ENCODE data around the gene GAST. TPM values are rescaled to one million over a fixed set of nuclear protein-coding genes. Genes with fewer than 3 reads are reported as not detected.
"Not testable (repeated sequence)": the region's sequence is repeated elsewhere in the genome, so short reads cannot be mapped to it uniquely, and the experiment has no call there.

Gene GAST
- not detected for total RNA-seq (ENCODE audit: insufficient read depth, low replicate concordance)

DNA sequence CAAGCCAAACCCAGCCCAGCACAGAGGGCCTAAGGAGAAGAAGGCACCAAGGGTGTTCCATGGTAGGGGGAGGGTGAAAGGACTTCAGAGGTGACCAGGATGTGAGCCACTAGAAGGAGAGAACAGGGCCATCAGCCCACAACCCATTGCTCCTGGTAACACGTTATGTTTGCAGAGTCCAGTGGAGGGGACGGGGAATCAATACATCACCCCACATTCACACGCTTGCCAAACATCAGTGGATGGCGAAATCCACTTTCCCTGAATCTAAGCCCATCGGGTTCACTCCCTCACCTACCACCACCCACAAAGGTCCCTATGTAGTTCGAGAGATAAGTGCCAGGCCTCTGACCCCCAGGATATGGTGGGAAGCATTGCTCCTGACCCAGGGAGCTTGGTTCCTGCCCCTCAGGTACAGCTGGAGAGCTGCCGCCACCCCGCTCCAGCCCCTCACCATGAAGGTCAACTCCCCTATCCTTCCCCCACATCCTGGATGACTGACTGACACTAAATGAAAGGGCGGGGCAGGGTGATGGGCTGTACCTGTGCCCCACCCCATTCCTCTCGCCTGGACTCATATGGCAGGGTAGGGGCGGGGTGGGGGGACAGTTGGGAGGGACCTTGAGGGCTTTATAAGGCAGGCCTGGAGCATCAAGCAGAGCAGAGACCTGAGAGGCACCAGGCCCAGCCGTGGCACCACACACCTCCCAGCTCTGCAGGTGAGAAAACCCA, at the start of gene GAST:
TSS of gene GAST (plus strand) at position 663 of the 732 bp plus-strand sequence. CDS start 3,106 bp downstream, outside the sequence.
- no peak for DNase-seq (ENCODE audit: low spot score)

GRCh38 chr17:41663451-41664171, 48.5 kb upstream of the GAST start:
- no peak for DNase-seq (ENCODE audit: low spot score)

GRCh38 chr17:41664172-41664457, 48.0 kb upstream of the GAST start:
- no peak for DNase-seq (ENCODE audit: low spot score)

- no peak for DNase-seq (ENCODE audit: low spot score)
These were observed 47.3 kb upstream of the GAST start for GRCh38 chr17:41664587-41665565.

GRCh38 chr17:41665566-41666236, 46.4 kb upstream of the GAST start:
- DNase-seq (ENCODE audit: low spot score), result peak; percentile 91

- peak; percentile 75 for DNase-seq (ENCODE audit: low spot score)
These were observed 45.9 kb upstream of the GAST start for GRCh38 chr17:41666237-41666641.

GRCh38 chr17:41666708-41667279, 45.3 kb upstream of the GAST start:
- peak; percentile 83 for DNase-seq (ENCODE audit: low spot score)

GRCh38 chr17:41667280-41668041, 44.7 kb upstream of the GAST start:
- DNase-seq (ENCODE audit: low spot score), result no peak

DNA sequence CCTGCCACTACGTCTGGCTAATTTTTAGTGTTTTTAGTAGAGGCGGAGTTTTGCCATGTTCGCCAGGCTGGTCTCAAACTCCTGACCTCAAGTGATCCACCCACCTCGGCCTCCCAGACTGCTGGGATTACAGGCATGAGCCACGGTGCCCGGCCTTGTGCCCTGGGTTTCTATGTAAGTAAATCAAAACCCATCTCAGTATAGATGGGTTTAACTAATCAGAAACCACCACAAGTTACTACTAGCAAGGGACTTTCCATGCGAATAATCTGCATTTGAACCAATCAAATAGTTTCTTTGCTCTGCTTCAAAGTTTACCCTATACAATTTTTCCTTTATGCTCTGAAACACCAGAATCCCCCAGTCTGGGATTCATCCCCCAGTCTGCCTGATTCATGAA, 40.0 kb upstream of the GAST start:
- no peak for DNase-seq (ENCODE audit: low spot score)

DNA sequence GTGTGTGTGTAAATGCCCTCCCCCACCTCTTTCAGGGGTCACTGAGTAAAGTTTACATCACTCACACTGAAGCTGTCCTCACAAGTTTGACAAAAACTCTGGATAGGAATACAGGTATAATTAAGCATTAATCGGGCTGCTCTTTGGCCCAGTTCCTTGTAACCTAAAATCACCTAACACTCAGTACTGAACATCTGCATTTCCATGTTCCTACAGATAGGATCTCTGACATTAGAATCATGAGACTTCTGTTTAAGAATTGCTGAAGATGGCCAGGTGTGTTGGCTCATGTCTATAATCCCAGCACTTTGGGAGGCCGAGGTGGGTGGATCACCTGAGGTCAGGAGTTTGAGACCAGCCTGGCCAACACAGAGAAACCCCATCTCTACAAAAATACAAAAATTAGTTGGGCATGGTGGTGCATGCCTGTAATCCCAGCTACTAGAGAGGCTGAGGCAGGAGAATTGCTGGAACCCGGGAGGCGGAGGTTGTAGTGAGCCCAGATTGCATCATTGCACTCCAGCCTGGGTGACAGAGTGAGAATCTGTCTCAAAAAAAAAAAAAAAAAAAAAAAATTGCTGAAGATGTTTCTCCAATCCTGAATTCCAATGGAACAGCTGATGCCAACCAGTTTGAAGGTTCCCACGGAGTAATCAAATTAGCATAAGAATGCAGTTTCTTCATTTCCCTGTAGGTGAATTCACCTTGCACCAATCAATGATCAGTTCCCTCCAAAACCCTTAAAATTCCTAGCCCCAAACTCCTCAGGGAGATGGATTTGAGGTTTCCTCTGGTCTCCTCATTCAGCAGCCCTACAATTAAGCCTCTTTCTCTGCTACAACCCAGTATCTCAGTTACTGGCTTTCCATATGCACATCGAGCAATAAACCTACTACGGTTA, 36.7 kb upstream of the GAST start:
- not testable (repeated sequence) for DNase-seq (ENCODE audit: low spot score)

GRCh38 chr17:41676058-41676419, 36.1 kb upstream of the GAST start:
- DNase-seq (ENCODE audit: low spot score), result no peak

DNA sequence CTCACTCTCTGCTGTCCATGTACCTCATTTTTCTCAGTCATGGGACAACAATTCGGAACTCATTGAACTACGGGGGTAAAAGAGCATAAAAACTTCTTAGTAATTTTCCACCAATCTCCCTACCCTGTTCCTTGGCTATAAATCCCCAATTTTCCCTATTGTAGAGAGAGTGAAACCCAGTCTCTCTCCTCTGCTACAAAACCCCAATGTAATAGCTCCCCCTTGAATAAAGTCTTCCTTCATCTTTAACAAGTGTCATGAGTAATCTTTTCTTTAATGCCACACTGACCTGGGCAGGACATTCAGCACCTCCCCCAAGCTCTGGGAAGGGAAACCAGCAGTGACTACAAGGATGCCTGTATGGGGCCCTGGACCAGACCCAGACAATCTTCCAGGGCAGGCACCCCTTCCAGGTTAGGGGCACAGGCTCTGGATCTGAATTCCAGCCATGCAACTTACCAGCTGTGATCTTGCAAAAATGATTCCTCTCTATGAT, 33.7 kb upstream of the GAST start:
- DNase-seq (ENCODE audit: low spot score), result no peak

GRCh38 chr17:41678907-41679739, 33.0 kb upstream of the GAST start:
- DNase-seq (ENCODE audit: low spot score), result no peak

DNA sequence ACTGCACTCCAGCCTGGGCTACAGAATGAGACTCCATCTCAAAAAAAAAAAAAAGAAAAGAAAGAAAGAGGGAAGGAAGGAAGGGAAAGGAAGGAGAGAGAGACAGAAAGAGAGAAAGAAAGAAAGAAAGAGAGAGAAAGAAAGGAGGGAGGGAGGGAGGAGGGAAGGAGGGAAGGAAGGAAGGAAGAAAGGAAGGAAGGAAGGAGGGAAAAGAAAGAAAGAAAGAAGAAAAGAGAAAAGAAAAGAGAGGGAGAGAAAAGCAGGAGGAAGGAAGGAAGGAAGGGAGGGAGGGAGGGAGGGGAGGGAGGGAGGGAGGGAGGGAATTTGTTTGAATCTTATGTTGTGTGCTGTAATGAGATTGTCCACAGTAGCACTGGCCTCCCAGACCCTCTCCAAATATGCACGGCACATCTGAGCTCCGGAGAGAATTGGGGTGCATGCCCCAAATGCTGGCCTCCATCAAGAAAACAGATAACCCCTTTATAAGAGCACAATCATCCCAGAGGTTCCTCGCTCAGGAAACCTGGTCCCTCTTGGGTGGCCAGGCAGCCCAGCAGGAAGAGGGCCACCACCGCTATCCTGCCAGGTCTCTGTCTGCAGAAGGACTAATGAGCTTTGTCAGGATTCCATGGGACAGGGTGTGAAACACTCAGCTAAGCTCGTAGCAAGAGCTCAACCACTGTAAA, 32.2 kb upstream of the GAST start:
- DNase-seq (ENCODE audit: low spot score), result no peak

DNA sequence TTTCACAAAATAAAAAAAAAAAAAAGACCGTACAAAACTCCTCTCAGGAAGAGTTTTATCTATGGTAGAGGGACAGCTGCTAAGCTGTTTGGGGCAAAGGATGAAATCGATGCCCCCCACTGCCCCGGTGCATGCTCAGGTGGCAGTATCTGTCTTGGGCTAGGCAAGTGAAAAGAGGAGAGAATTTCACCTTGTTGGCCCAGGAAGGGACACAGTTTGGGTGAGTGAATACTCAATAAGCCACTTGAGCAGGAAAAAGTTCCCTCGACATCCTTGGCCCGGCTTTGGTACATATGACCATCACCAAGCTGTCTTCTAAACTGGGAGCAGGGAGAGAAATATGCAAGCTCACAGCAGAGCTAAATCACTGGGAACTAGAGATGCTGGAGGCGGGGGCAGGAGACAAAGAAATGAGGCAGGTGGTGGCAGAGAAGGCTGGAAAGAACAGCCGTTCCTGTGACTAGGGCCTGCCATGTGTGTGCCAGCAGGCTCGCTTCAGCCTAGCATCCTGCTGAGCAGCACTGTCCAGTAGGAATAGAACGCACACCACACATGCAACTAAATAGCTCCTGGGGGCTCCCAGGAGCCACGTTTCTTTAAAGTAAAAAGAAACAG, 31.6 kb upstream of the GAST start:
- DNase-seq (ENCODE audit: low spot score), result no peak

GRCh38 chr17:41681776-41682175, 30.4 kb upstream of the GAST start:
- DNase-seq (ENCODE audit: low spot score), result no peak

DNA sequence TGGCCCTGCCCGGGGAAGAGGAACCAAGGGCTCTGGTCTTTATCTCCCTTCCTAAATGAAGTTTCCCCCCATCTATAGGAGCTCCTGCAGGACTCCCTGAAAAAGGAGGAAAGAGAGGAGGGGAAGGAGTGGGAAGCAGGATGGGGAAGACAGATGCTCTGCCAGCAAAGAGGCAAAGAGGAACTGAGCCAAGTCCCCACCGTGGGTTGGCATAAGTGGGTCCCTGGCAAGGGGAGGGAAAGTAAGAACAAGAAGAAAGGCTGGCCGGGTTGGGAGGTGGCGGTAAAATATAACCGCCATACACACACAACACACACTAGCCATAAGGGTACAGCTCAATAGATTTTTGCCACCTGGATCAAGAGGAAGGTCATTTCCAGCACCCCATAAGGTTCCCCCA, 29.5 kb upstream of the GAST start:
- no peak for DNase-seq (ENCODE audit: low spot score)

Measured in umbilical cord (tissue), 2 donors.